Heart left ventricle (tissue), 16 donors: ENCODE measurements around the gene NEK9. TPM values are rescaled to one million over a fixed set of nuclear protein-coding genes. Genes with fewer than 3 reads are reported as not detected.

Experiments
- ATAC-seq, 4 donors: fragments of 200-7000 bp; cut with Tn5 transposase; one replicate each; pipeline ENCODE4 v1.9.1; 2020 to 2022; ENCODE audit warnings: moderate library complexity in 4 of 4, mild to moderate bottlenecking in 3 of 4, moderate number of reproducible peaks in 1 of 4
- DNase-seq, 5 donors: peaks; one replicate each; pipeline ENCODE4 v3.0.0-alpha.2; 2020
- H3K27ac ChIP-seq, 12 donors: fragments of 200-600 bp; sonication (generic) in 4 of 12; one replicate each; pipeline versions ENCODE4 v1.5.0 to v1.8.0; 2016 to 2022; ENCODE audit warnings: mild to moderate bottlenecking in 2 of 12
- H3K27me3 ChIP-seq, 9 donors: fragments of 200-600 bp; sonication (generic) in 2 of 9; one replicate each; pipeline versions ENCODE4 v1.5.1 to v1.8.0; 2016 to 2022; ENCODE audit warnings: mild to moderate bottlenecking in 3 of 9
- H3K36me3 ChIP-seq, 9 donors: fragments of 200-600 bp; sonication (generic) in 2 of 9; one replicate each; pipeline versions ENCODE4 v1.5.0 to v1.8.0; 2018 to 2022; ENCODE audit warnings: mild to moderate bottlenecking in 2 of 9
- H3K4me1 ChIP-seq, 12 donors: fragments of 200-600 bp; sonication (generic) in 4 of 12; one replicate each; pipeline versions ENCODE4 v1.5.0 to v1.8.0; 2016 to 2022; ENCODE audit warnings: mild to moderate bottlenecking in 3 of 12
- H3K4me3 ChIP-seq, 12 donors: fragments of 200-600 bp; sonication (generic) in 4 of 12; one replicate each; pipeline versions ENCODE4 v1.5.0 to v1.8.0; 2017 to 2022; ENCODE audit warnings: mild to moderate bottlenecking in 9 of 12, moderate library complexity in 4 of 12
- H3K9me3 ChIP-seq, 12 donors: fragments of 200-600 bp; sonication (generic) in 4 of 12; one replicate each; pipeline versions ENCODE4 v1.5.0 to v1.8.0; 2016 to 2022; ENCODE audit warnings: mild to moderate bottlenecking in 1 of 12
- CTCF ChIP-seq, 12 donors: fragments of 200-600 bp; sonication (generic) in 4 of 12; IDR thresholded peaks; one replicate each; pipeline versions ENCODE4 v1.5.0 to v1.8.0; 2018 to 2022; ENCODE audit warnings: antibody characterized with exemption in 12 of 12, mild to moderate bottlenecking in 5 of 12
- POLR2A ChIP-seq, 2 donors: fragments of 450-650 bp; IDR thresholded peaks; one replicate each; pipeline ENCODE4 v1.6.1; 2017; ENCODE audit warnings: antibody characterized with exemption in 2 of 2, mild to moderate bottlenecking in 2 of 2, moderate library complexity in 2 of 2
- WGBS, 4 donors: extraction: QIAGEN DNeasy Blood & Tissue Kit in 2 of 4; methylation state at CpG; one replicate each; pipeline versions ENCODE4 v1.1.5 to v1.1.7; 2013 to 2018; 5-methylcytosine and 5-hydroxymethylcytosine counted together
- intact Hi-C, 10 donors: fragments of 100-400 bp; cut with DNase I; formaldehyde crosslinking; loops; one replicate each; pipeline versions ENCODE4 v1.11.1 to v1.14.2; 2022
- polyA plus RNA-seq, 2 donors: library from polyadenylated mRNA; stranded (reverse); fragments of 200-250 nt; gene quantifications; one replicate each; pipeline ENCODE4 v1.2.3, GENCODE V29; 2013
- total RNA-seq, 9 donors: library from RNA; depleted of rRNA in 2 of 9; stranded (reverse); fragments of >200 nt in 2 of 9; fragmentation: NEBNext Ultra II Directional in 3 of 9; extraction: Animal tissue kit (Norgen Biotek cat#: 25700) in 3 of 9; gene quantifications; one replicate each; pipeline versions ENCODE4 v1.1.0 to v1.2.4, GENCODE V29; 2016 to 2023
- donor health status: ischemic (EF 13 %, LVEDD 7.1; RV severe dilation, severe dysfunction).
- donor health status: healthy with polysubstance abuse.
- donor health status: DM: no; HTN: yes; CAD: no.
- donor health status: DM: no; HTN: no; CAD: no.
- donor health status: ischemic (EF 25% LVEDD 6.9; RV normal size, moderate dysfunction).
- donor health status: ischemic (EF 25% LVEDD 5.7; RV mildly dilated, moderate dysfunction).
- donor health status: healthy.
- donor health status: DM: yes; HTN: yes; CAD: no.
- donor health status: ischemic (EF 35%, LVEDD 5.7; RV mildly dilated, moderate dysfunction).
- donor health status: nonischemic (EF 11% LVEDD 7.7; RV severe dilation, severe dysfunction).
- donor health status: DM: yes; HTN: yes; CAD: no.
- donor health status: PGD.
- donor health status: ischemic (EF 29% LVEDD 5.4; RV normal size, mild dysfunction).
- donor health status: nonischemic (EF 23%, LVEDD 6.1; RV moderate dilation, normal function).

NEK9 gene
- total and polyA plus RNA-seq, 11 donors, result 40.1 to 114 (median 94.3) TPM

- H3K27ac ChIP-seq, result no peak overlapping the region
- H3K4me1 ChIP-seq, result peaks cover 0 to 16% (median under 1%) of the 10 kb centered on the region in 12 donors
- peak in 2 of 12 donors; percentile 7 to 9 for TF ChIP-seq CTCF (IDR thresholded peaks at IDR 0.05)
- TF ChIP-seq POLR2A (IDR thresholded peaks at IDR 0.05), result no peak
- H3K27me3 ChIP-seq, result no peaks in the 10 kb centered on the region
- peaks cover 0 to 81% (median 75%) of the 10 kb centered on the region in 9 donors for H3K36me3 ChIP-seq
- H3K9me3 ChIP-seq, result no peaks in the 10 kb centered on the region
- WGBS, 4 donors, result 47 to 63% (median 58%) methylated on average over 5 of the region's 5 CpGs
- no peak overlapping the region for H3K4me3 ChIP-seq
- ATAC-seq (no peak), DNase-seq (no peak)
- intact Hi-C loops, result loop anchor here in 4 of 10 donors (5.0 to 10.0 kb wide), 2 partner anchors 137 to 140 kb away; no protein-coding TSS in a partner anchor
These were observed 42.3 kb downstream of the NEK9 start for GRCh38 chr14:75084513-75084912.

GRCh38 chr14:75083271-75083670, 43.6 kb downstream of the NEK9 start:
- ATAC-seq (no peak), DNase-seq (no peak)
- intact Hi-C loops, result loop anchor here in 4 of 10 donors (5.0 to 10.0 kb wide), 2 partner anchors 136 to 138 kb away; no protein-coding TSS in a partner anchor
- peaks cover 0 to 16% (median 2%) of the 10 kb centered on the region in 12 donors for H3K4me1 ChIP-seq
- peaks cover 0 to 71% (median 66%) of the 10 kb centered on the region in 9 donors for H3K36me3 ChIP-seq
- H3K9me3 ChIP-seq, result no peaks in the 10 kb centered on the region
- no peaks in the 10 kb centered on the region for H3K27me3 ChIP-seq
- peak overlapping the region in 1 of 12 donors; percentile 7 for H3K27ac ChIP-seq
- no peak overlapping the region for H3K4me3 ChIP-seq
- WGBS, 4 donors, result 91 to 100% (median 93%) methylated on average over 1 of the region's 1 CpG
- TF ChIP-seq CTCF (IDR thresholded peaks at IDR 0.05) (no peak), POLR2A (IDR thresholded peaks at IDR 0.05) (no peak)

- Histone ChIP-seq H3K27ac (peak overlapping the region in 4 of 12 donors; percentile 1 to 45 (median 14)), H3K4me1 (peaks cover 0 to 16% (median 2%) of the 10 kb centered on the region in 12 donors), H3K27me3 (no peaks in the 10 kb centered on the region), H3K4me3 (no peak overlapping the region), H3K36me3 (peaks cover 0 to 69% (median 52%) of the 10 kb centered on the region in 9 donors), H3K9me3 (no peaks in the 10 kb centered on the region)
- intact Hi-C loops, result loop anchor here in 4 of 10 donors (5.0 to 10.0 kb wide), 2 partner anchors 134 to 137 kb away; no protein-coding TSS in a partner anchor
- WGBS, 4 donors, result 74 to 76% (median 75%) methylated on average over 2 of the region's 2 CpGs
- DNase-seq (no peak), ATAC-seq (no peak)
- TF ChIP-seq POLR2A (IDR thresholded peaks at IDR 0.05) (no peak), CTCF (IDR thresholded peaks at IDR 0.05) (no peak)
These were observed 45.1 kb downstream of the NEK9 start for GRCh38 chr14:75081660-75082229.

- Histone ChIP-seq H3K9me3 (no peaks in the 10 kb centered on the region), H3K4me1 (peaks cover 0 to 16% (median 2%) of the 10 kb centered on the region in 12 donors), H3K27ac (no peak overlapping the region), H3K27me3 (no peaks in the 10 kb centered on the region), H3K4me3 (no peak overlapping the region), H3K36me3 (peaks cover 0 to 51% (median 30%) of the 10 kb centered on the region in 9 donors)
- ATAC-seq (no peak), DNase-seq (no peak)
- intact Hi-C loops, result no loop called here
- 44 to 66% (median 55%) methylated on average over 4 of the region's 4 CpGs for WGBS, 4 donors
- TF ChIP-seq CTCF (IDR thresholded peaks at IDR 0.05) (no peak), POLR2A (IDR thresholded peaks at IDR 0.05) (no peak)
These were observed 47.3 kb downstream of the NEK9 start for GRCh38 chr14:75079521-75079920.
